Measurements from ENCODE around the gene PAFAH1B2. TPM values are rescaled to one million over a fixed set of nuclear protein-coding genes. Genes with fewer than 3 reads are reported as not detected.

PAFAH1B2 gene
- total RNA-seq, 2 experiments from 2014 or later, result 50.0 to 50.2 TPM

- no peak for TF ChIP-seq CTCF (IDR thresholded peaks at IDR 0.05)
- Mint-ChIP-seq H3K27me3 (no peaks in the 10 kb centered on the region), H3K4me1 (ENCODE audit: low read depth) (peaks cover 58% of the 10 kb centered on the region), H3K36me3 (ENCODE audit: low read depth) (peaks cover 9% of the 10 kb centered on the region), H3K27ac (peak overlapping the region; percentile 94), H3K4me3 (peak overlapping the region; percentile 98), H3K9me3 (peaks cover 3% of the 10 kb centered on the region)
- POLR2A ChIA-PET, result interaction anchor here (0.7 to 3.3 kb wide), 15 partner anchors 13 to 167 kb away, joined by 3 to 22 read pairs (median 4); no protein-coding TSS in a partner anchor
- intact Hi-C loops (cut with micrococcal nuclease), result loop anchor here (5.0 kb wide), 3 partner anchors 35 to 215 kb away; no protein-coding TSS in a partner anchor
- CTCF ChIA-PET, result interaction anchor here (0.9 to 4.8 kb wide), 12 partner anchors 9 to 305 kb away, joined by 3 to 26 read pairs (median 5); partner anchors contain the start of gene APOA5
- DNase-seq (no peak), ATAC-seq (no peak)
Observed at GRCh38 chr11:117097014-117097388, 47.1 kb upstream of the PAFAH1B2 start.

DNA sequence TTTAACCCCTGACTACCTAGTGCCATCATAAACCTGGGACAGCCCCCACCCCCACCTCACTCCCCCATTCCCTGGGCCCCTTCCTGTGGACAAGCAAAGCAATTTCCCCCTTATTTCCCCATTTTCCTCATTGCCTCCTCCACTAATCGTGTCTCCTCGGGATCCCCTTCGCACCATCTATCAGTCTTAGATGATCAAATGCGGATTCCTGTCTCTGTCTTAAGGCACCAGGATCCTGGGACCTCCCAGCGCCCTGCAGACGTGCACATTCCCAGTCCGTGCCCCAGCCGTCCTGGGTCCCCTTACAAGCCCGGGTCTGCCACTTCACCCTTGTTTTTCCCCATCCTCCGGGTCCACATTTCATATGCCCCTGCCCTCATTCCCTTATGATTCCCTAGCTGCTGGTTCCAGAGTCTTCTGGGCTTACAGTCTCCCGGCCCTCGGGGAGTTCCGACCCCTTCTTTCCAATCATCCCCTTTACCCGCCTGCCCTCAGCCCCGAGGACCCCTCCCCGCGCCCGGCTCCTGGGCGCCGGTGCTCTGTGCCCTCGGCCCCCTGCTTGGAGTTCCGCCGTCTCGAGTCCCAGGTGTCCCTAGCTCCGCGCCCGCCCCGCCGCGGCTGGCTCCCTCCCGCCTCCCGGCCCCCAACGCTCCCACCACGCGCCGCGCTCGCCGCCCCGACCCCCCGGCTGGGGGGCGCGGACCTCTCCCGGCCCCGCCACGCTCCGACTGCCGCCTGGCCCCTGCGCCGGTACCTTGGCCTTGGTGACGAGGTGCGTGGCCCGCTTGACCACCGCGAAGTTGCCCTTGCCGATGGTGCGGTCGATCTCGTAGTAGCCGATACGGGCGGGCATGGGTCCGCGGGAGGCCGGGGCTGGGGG is 46.5 kb upstream of the PAFAH1B2 start:
- ChIA-PET CTCF (interaction anchor here (0.8 to 4.8 kb wide), 15 partner anchors 8 to 331 kb away, joined by 3 to 26 read pairs (median 5); partner anchors contain the start of gene APOA5), POLR2A (interaction anchor here (0.7 to 3.3 kb wide), 19 partner anchors 14 to 324 kb away, joined by 3 to 22 read pairs (median 4); no protein-coding TSS in a partner anchor)
- Mint-ChIP-seq H3K27ac (peak overlapping the region; percentile 94), H3K27me3 (no peaks in the 10 kb centered on the region), H3K4me1 (ENCODE audit: low read depth) (peaks cover 52% of the 10 kb centered on the region), H3K36me3 (ENCODE audit: low read depth) (peaks cover 2% of the 10 kb centered on the region), H3K4me3 (peak overlapping the region; percentile 98), H3K9me3 (no peaks in the 10 kb centered on the region)
- DNase-seq (peak; percentile 43), ATAC-seq (peak; percentile 19)
- intact Hi-C loops (cut with micrococcal nuclease), result loop anchor here (5.0 kb wide), 3 partner anchors 35 to 215 kb away; no protein-coding TSS in a partner anchor
- no peak for TF ChIP-seq CTCF (IDR thresholded peaks at IDR 0.05)

DNA sequence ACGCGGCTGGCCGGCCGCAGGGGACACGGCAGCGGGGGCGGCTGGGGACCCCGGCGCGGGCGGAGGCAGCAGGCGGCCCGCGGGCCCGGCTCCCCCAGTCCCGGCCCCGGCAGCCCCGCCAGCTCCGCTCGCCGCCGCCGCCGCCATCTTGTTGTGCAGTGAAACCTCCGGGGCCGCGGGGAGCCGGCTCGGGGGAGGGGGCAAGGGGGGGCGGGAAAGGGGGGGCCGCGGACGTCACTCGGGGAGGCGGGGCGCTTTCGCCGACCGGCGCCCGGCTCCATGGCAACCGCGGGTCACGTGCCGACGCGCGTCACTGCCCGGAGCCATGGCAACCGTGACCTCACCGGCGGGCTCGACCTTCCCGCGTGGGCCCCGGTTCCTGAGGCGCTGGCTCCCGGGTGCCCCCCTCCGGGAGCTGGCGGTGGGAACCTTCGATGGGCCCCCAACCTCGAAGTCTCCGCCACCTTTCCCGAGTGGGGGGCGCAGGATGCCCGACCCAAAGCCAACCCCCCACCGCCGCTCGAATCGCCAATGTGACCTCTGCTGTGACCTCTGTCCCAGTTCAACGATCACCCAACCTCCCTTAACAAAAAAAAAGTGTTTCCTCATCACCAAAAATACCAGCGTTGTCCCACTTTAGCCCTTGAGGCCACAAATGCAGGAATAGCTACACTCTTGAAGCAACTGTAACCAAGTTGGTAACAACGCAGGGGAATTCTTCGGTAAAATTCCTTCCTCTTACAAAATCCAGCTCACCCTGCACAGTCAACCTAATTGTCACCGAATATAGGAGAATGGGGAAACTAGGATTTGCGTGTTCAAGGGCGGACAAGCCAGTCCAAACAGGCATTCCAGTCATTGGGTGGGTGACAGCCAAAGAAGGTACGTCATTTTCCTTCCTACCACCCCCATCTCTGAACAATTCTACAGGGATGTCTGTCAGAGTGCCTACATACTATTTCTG is 45.5 kb upstream of the PAFAH1B2 start, which contains the start of gene SIK3:
TSS of gene SIK3 (minus strand) at position 160 of the 964 bp plus-strand sequence. CDS start at position 147, 13 bp downstream.
- H3K4me1 Mint-ChIP-seq (ENCODE audit: low read depth), result peaks cover 42% of the 10 kb centered on the region
- H3K4me3 Mint-ChIP-seq, result peak within 1 kb of the TSS; percentile 98
- peak; percentile 76 for ATAC-seq
- peak within 1 kb of the TSS; percentile 94 for H3K27ac Mint-ChIP-seq
- CTCF ChIA-PET, result interaction anchor here (0.7 to 4.8 kb wide), 21 partner anchors 9 to 332 kb away, joined by 3 to 26 read pairs (median 3); partner anchors contain the start of genes APOA5, BUD13 and ZPR1
- DNase-seq, result peak; percentile 92
- POLR2A ChIA-PET, result interaction anchor here (0.8 to 3.3 kb wide), 13 partner anchors 15 to 325 kb away, joined by 3 to 22 read pairs (median 4); no protein-coding TSS in a partner anchor
- peak; percentile 16 for TF ChIP-seq CTCF (IDR thresholded peaks at IDR 0.05)
- no peaks in the 10 kb centered on the region for H3K9me3 Mint-ChIP-seq
- intact Hi-C loops (cut with micrococcal nuclease), result loop anchor here (5.0 kb wide), 3 partner anchors 36 to 216 kb away; no protein-coding TSS in a partner anchor
- no peaks in the 10 kb centered on the region for H3K36me3 Mint-ChIP-seq (ENCODE audit: low read depth)
- H3K27me3 Mint-ChIP-seq, result no peaks in the 10 kb centered on the region

- CTCF ChIA-PET, result interaction anchor here (0.8 to 4.8 kb wide), 10 partner anchors 10 to 312 kb away, joined by 3 to 26 read pairs (median 3); partner anchors contain the start of genes APOA5 and ZPR1
- no peak for TF ChIP-seq CTCF (IDR thresholded peaks at IDR 0.05)
- POLR2A ChIA-PET, result interaction anchor here (1.4 to 3.3 kb wide), 2 partner anchors 22 to 170 kb away, joined by 5 to 22 read pairs; no protein-coding TSS in a partner anchor
- Mint-ChIP-seq H3K9me3 (no peaks in the 10 kb centered on the region), H3K4me1 (ENCODE audit: low read depth) (peaks cover 32% of the 10 kb centered on the region), H3K27ac (peak overlapping the region; percentile 90), H3K4me3 (peak overlapping the region; percentile 33), H3K27me3 (no peaks in the 10 kb centered on the region), H3K36me3 (ENCODE audit: low read depth) (no peaks in the 10 kb centered on the region)
- DNase-seq (no peak), ATAC-seq (no peak)
- intact Hi-C loops (cut with micrococcal nuclease), result loop anchor here (5.0 kb wide), 3 partner anchors 37 to 217 kb away; no protein-coding TSS in a partner anchor
Observed at GRCh38 chr11:117099696-117100095, 44.4 kb upstream of the PAFAH1B2 start.

Data from activated CD8-positive, alpha-beta T cell treated with anti-CD3 and anti-CD28 coated beads for 36 hours (primary cell).